ENCODE measurements around the gene NODAL.
A peak's percentile ranks its signal among the peaks of the same experiment; 100 is the strongest.

NODAL gene

GRCh38 chr10:70457759-70458305 lies 16.4 kb upstream of the NODAL start:
- H3K9ac ChIP-seq (ENCODE audit: low read length) = no peak overlapping the region
- H3K4ac ChIP-seq (ENCODE audit: low read depth, low read length) = no peak overlapping the region
- H3K4me2 ChIP-seq (ENCODE audit: low read length) = peak overlapping the region; percentile 57
- no peak overlapping the region for H3K18ac ChIP-seq (ENCODE audit: low read length)
- H2BK120ac ChIP-seq (ENCODE audit: insufficient read depth, low read length, poor library complexity) = no peak overlapping the region
- H2BK12ac ChIP-seq (ENCODE audit: low read length) = peak overlapping the region; percentile 0
- peaks cover 8% of the 10 kb centered on the region for H3K9me3 ChIP-seq (ENCODE audit: insufficient read depth, low read depth, low read length)
- no peak overlapping the region for H2AFZ ChIP-seq (ENCODE audit: insufficient read depth, low read length, poor library complexity)
- no peak overlapping the region for H4K12ac ChIP-seq (ENCODE audit: low read depth, low read length)
- H2BK5ac ChIP-seq (ENCODE audit: low read depth, low read length, poor library complexity) = no peak overlapping the region
- no CpG with 5 or more reads among the region's 17 CpGs for WGBS (ENCODE audit: extremely low coverage, insufficient coverage, insufficient read length)
- no peaks in the 10 kb centered on the region for H3K36me3 ChIP-seq (ENCODE audit: control insufficient read depth in 1 of 2, insufficient read depth in 2 of 2, low read length in 2 of 2)
- H3K4me1 ChIP-seq (ENCODE audit: control insufficient read depth in 1 of 2, insufficient read depth in 2 of 2, low read length in 2 of 2) = peaks cover 11 to 14% of the 10 kb centered on the region in 2 experiments
- H2AK5ac ChIP-seq (ENCODE audit: low read length) = no peak overlapping the region
- H4K91ac ChIP-seq (ENCODE audit: low read depth, low read length) = no peak overlapping the region
- no peak for DNase-seq
- H3K79me1 ChIP-seq (ENCODE audit: low read length) = no peaks in the 10 kb centered on the region
- no peak overlapping the region for H3K27ac ChIP-seq (ENCODE audit: low read depth, low read length)
- H3K14ac ChIP-seq (ENCODE audit: low read length) = no peak overlapping the region
- peaks cover 24% of the 10 kb centered on the region for H3K27me3 ChIP-seq (ENCODE audit: insufficient read depth, low read length)
- H4K8ac ChIP-seq (ENCODE audit: low read depth, low read length) = no peak overlapping the region
- no peak overlapping the region for H3K23ac ChIP-seq (ENCODE audit: low read length)
- no peaks in the 10 kb centered on the region for H3K79me2 ChIP-seq (ENCODE audit: control insufficient read depth, insufficient read depth, low read length, poor library complexity)
- H3K4me3 ChIP-seq (ENCODE audit: low read depth, low read length) = no peak overlapping the region

- no peak for DNase-seq
- no peak overlapping the region for H3K27ac ChIP-seq (ENCODE audit: low read depth, low read length)
- no peak overlapping the region for H3K23ac ChIP-seq (ENCODE audit: low read length)
- H2BK120ac ChIP-seq (ENCODE audit: insufficient read depth, low read length, poor library complexity) = no peak overlapping the region
- WGBS (ENCODE audit: extremely low coverage, insufficient coverage, insufficient read length) = no CpG with 5 or more reads among the region's 8 CpGs
- no peak overlapping the region for H3K14ac ChIP-seq (ENCODE audit: low read length)
- H3K79me1 ChIP-seq (ENCODE audit: low read length) = no peaks in the 10 kb centered on the region
- peaks cover 6% of the 10 kb centered on the region for H3K9me3 ChIP-seq (ENCODE audit: insufficient read depth, low read depth, low read length)
- H3K4me1 ChIP-seq (ENCODE audit: control insufficient read depth in 1 of 2, insufficient read depth in 2 of 2, low read length in 2 of 2) = peaks cover 11 to 14% of the 10 kb centered on the region in 2 experiments
- H3K36me3 ChIP-seq (ENCODE audit: control insufficient read depth in 1 of 2, insufficient read depth in 2 of 2, low read length in 2 of 2) = no peaks in the 10 kb centered on the region
- no peak overlapping the region for H2BK5ac ChIP-seq (ENCODE audit: low read depth, low read length, poor library complexity)
- H4K12ac ChIP-seq (ENCODE audit: low read depth, low read length) = no peak overlapping the region
- H2AK5ac ChIP-seq (ENCODE audit: low read length) = no peak overlapping the region
- no peak overlapping the region for H3K4ac ChIP-seq (ENCODE audit: low read depth, low read length)
- no peak overlapping the region for H3K4me3 ChIP-seq (ENCODE audit: low read depth, low read length)
- no peak overlapping the region for H3K18ac ChIP-seq (ENCODE audit: low read length)
- no peak overlapping the region for H3K4me2 ChIP-seq (ENCODE audit: low read length)
- no peak overlapping the region for H2AFZ ChIP-seq (ENCODE audit: insufficient read depth, low read length, poor library complexity)
- no peak overlapping the region for H2BK12ac ChIP-seq (ENCODE audit: low read length)
- no peak overlapping the region for H3K9ac ChIP-seq (ENCODE audit: low read length)
- H3K27me3 ChIP-seq (ENCODE audit: insufficient read depth, low read length) = peaks cover 24% of the 10 kb centered on the region
- H4K8ac ChIP-seq (ENCODE audit: low read depth, low read length) = no peak overlapping the region
- H4K91ac ChIP-seq (ENCODE audit: low read depth, low read length) = no peak overlapping the region
- H3K79me2 ChIP-seq (ENCODE audit: control insufficient read depth, insufficient read depth, low read length, poor library complexity) = no peaks in the 10 kb centered on the region
These were observed 14.7 kb upstream of the NODAL start for GRCh38 chr10:70456164-70456563.

- H3K4me2 ChIP-seq (ENCODE audit: low read length) = no peak overlapping the region
- H2AFZ ChIP-seq (ENCODE audit: insufficient read depth, low read length, poor library complexity) = no peak overlapping the region
- no peak overlapping the region for H2BK120ac ChIP-seq (ENCODE audit: insufficient read depth, low read length, poor library complexity)
- H4K91ac ChIP-seq (ENCODE audit: low read depth, low read length) = no peak overlapping the region
- no peak overlapping the region for H3K9ac ChIP-seq (ENCODE audit: low read length)
- H3K79me1 ChIP-seq (ENCODE audit: low read length) = no peaks in the 10 kb centered on the region
- no peaks in the 10 kb centered on the region for H3K36me3 ChIP-seq (ENCODE audit: control insufficient read depth in 1 of 2, insufficient read depth in 2 of 2, low read length in 2 of 2)
- no peak overlapping the region for H2BK12ac ChIP-seq (ENCODE audit: low read length)
- peak overlapping the region; percentile 39 for H3K4ac ChIP-seq (ENCODE audit: low read depth, low read length)
- no peak overlapping the region for H3K14ac ChIP-seq (ENCODE audit: low read length)
- peaks cover 6% of the 10 kb centered on the region for H3K9me3 ChIP-seq (ENCODE audit: insufficient read depth, low read depth, low read length)
- no peak overlapping the region for H3K27ac ChIP-seq (ENCODE audit: low read depth, low read length)
- H3K79me2 ChIP-seq (ENCODE audit: control insufficient read depth, insufficient read depth, low read length, poor library complexity) = no peaks in the 10 kb centered on the region
- no peak overlapping the region for H3K18ac ChIP-seq (ENCODE audit: low read length)
- H2BK5ac ChIP-seq (ENCODE audit: low read depth, low read length, poor library complexity) = peak overlapping the region; percentile 3
- no peak overlapping the region for H3K4me3 ChIP-seq (ENCODE audit: low read depth, low read length)
- H2AK5ac ChIP-seq (ENCODE audit: low read length) = no peak overlapping the region
- no CpG with 5 or more reads among the region's 6 CpGs for WGBS (ENCODE audit: extremely low coverage, insufficient coverage, insufficient read length)
- peak; percentile 32 to 53 for DNase-seq
- no peak overlapping the region for H4K8ac ChIP-seq (ENCODE audit: low read depth, low read length)
- no peak overlapping the region for H4K12ac ChIP-seq (ENCODE audit: low read depth, low read length)
- no peak overlapping the region for H3K23ac ChIP-seq (ENCODE audit: low read length)
- H3K4me1 ChIP-seq (ENCODE audit: control insufficient read depth in 1 of 2, insufficient read depth in 2 of 2, low read length in 2 of 2) = peaks cover 11 to 14% of the 10 kb centered on the region in 2 experiments
- H3K27me3 ChIP-seq (ENCODE audit: insufficient read depth, low read length) = peaks cover 24% of the 10 kb centered on the region
These were observed 13.7 kb upstream of the NODAL start for GRCh38 chr10:70455213-70455630.

GRCh38 chr10:70448236-70448635 lies 6.8 kb upstream of the NODAL start:
- no peaks in the 10 kb centered on the region for H3K36me3 ChIP-seq (ENCODE audit: control insufficient read depth in 1 of 2, insufficient read depth in 2 of 2, low read length in 2 of 2)
- no peak overlapping the region for H4K12ac ChIP-seq (ENCODE audit: low read depth, low read length)
- no peak overlapping the region for H2AK5ac ChIP-seq (ENCODE audit: low read length)
- H3K23ac ChIP-seq (ENCODE audit: low read length) = no peak overlapping the region
- no peak overlapping the region for H3K27ac ChIP-seq (ENCODE audit: low read depth, low read length)
- H3K79me1 ChIP-seq (ENCODE audit: low read length) = no peaks in the 10 kb centered on the region
- H3K79me2 ChIP-seq (ENCODE audit: control insufficient read depth, insufficient read depth, low read length, poor library complexity) = no peaks in the 10 kb centered on the region
- no peak overlapping the region for H4K91ac ChIP-seq (ENCODE audit: low read depth, low read length)
- H3K14ac ChIP-seq (ENCODE audit: low read length) = no peak overlapping the region
- H2AFZ ChIP-seq (ENCODE audit: insufficient read depth, low read length, poor library complexity) = no peak overlapping the region
- no peaks in the 10 kb centered on the region for H3K4me1 ChIP-seq (ENCODE audit: control insufficient read depth in 1 of 2, insufficient read depth in 2 of 2, low read length in 2 of 2)
- WGBS (ENCODE audit: extremely low coverage, insufficient coverage, insufficient read length) = no CpG with 5 or more reads among the region's 2 CpGs
- no peak overlapping the region for H2BK5ac ChIP-seq (ENCODE audit: low read depth, low read length, poor library complexity)
- H3K4me2 ChIP-seq (ENCODE audit: low read length) = no peak overlapping the region
- H3K4me3 ChIP-seq (ENCODE audit: low read depth, low read length) = no peak overlapping the region
- H3K27me3 ChIP-seq (ENCODE audit: insufficient read depth, low read length) = no peaks in the 10 kb centered on the region
- H3K9ac ChIP-seq (ENCODE audit: low read length) = no peak overlapping the region
- no peak overlapping the region for H2BK120ac ChIP-seq (ENCODE audit: insufficient read depth, low read length, poor library complexity)
- no peak overlapping the region for H4K8ac ChIP-seq (ENCODE audit: low read depth, low read length)
- H3K9me3 ChIP-seq (ENCODE audit: insufficient read depth, low read depth, low read length) = no peaks in the 10 kb centered on the region
- DNase-seq = no peak
- no peak overlapping the region for H2BK12ac ChIP-seq (ENCODE audit: low read length)
- H3K18ac ChIP-seq (ENCODE audit: low read length) = no peak overlapping the region
- H3K4ac ChIP-seq (ENCODE audit: low read depth, low read length) = no peak overlapping the region
